GM19438 (cell line): ENCODE data around the gene GZMB.
"Not testable (repeated sequence)": the region's sequence is repeated elsewhere in the genome, so short reads cannot be mapped to it uniquely, and the experiment has no call there.

Source experiments
- ATAC-seq: cut with Tn5 transposase; IDR thresholded peaks from one replicate; pipeline ENCODE4 v1.9.1; 2021; ENCODE audit warnings: low read depth; ENCODE audit not compliant: unreplicated experiment

Gene GZMB

GRCh38 chr14:24632336-24632735, 1.7 kb downstream of the GZMB start:
- no peak for ATAC-seq

- ATAC-seq = no peak
Observed at GRCh38 chr14:24631749-24632335, 2.1 kb downstream of the GZMB start.

- no peak for ATAC-seq
Observed at GRCh38 chr14:24630872-24631477, 3.0 kb downstream of the GZMB start.

- no peak for ATAC-seq
Observed at GRCh38 chr14:24630087-24630871, 3.7 kb downstream of the GZMB start.

GRCh38 chr14:24629521-24629920, 4.5 kb downstream of the GZMB start:
- no peak for ATAC-seq

DNA sequence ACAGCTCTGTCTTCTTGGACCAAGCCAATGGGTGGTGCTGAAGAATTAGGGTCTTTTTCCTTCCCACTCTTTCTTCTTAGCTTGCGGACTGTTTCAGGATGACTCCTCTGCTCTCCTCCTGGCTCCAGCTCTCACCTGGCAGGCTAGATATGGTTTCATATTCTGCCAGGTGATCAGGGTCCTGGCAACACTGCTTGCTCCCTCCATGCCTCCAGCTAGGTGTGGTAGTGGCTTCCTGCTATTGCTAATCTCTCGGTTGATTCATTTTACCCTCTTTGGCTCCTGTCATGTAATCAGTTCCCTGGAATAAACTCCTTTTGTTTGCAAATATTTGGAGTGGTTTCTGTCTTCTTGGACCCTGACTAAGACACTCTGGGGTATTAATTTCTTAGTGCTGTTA, 20.2 kb downstream of the GZMB start:
- ATAC-seq = no peak

GRCh38 chr14:24613241-24613640, 20.7 kb downstream of the GZMB start:
- no peak for ATAC-seq

- no peak for ATAC-seq
Observed at GRCh38 chr14:24612196-24612595, 21.8 kb downstream of the GZMB start.

- ATAC-seq = no peak
Observed at GRCh38 chr14:24609655-24610344, 24.2 kb downstream of the GZMB start, which contains the start of gene GZMH. TSS of gene GZMH (minus strand) at chr14:24609685. CDS start at chr14:24609613, 72 bp downstream.

GRCh38 chr14:24607635-24608514, 26.1 kb downstream of the GZMB start:
- no peak for ATAC-seq

DNA sequence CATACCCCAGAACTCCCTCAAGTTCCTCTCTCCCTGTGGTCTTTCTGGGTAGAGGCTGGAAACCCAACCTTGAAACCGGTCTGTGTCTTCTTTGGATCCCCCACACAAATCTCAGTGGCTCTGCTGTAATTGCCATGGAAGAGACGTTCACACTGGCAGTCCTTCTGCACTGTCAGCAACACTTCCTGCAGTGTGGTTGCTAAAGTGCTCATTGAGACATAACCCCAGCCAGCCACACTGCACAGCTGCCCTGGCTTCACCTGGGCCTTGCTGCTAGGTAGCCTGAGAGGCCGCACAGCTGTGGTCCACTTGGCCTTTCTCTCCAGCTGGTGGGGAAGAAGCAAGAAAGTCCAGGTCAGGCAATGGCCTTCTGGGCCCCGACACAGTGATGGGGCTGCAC, 26.9 kb downstream of the GZMB start:
- ATAC-seq = no peak

- ATAC-seq = no peak
Observed at GRCh38 chr14:24606297-24606696, 27.7 kb downstream of the GZMB start.

GRCh38 chr14:24605435-24606190, 28.4 kb downstream of the GZMB start:
- ATAC-seq = peak; percentile 89

- no peak for ATAC-seq
Observed at GRCh38 chr14:24597403-24597802, 36.6 kb downstream of the GZMB start.

- ATAC-seq = no peak
Observed at GRCh38 chr14:24595073-24595808, 38.7 kb downstream of the GZMB start.

- ATAC-seq = not testable (repeated sequence)
Observed at GRCh38 chr14:24591004-24591403, 43.0 kb downstream of the GZMB start.

DNA sequence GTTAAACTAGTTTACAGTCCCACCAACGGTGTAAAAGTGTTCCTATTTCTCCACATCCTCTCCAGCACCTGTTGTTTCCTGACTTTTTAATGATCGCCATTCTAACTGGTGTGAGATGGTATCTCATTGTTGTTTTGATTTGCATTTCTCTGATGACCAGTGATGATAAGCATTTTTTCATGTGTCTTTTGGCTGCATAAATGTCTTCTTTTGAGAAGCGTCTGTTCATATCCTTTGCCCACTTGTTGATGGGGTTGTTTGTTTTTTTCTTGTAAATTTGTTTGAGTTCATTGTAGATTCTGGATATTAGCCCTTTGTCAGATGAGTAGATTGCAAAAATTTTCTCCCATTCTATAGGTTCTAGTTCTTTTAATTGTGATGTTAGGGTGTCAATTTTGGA, 49.6 kb downstream of the GZMB start:
- ATAC-seq = not testable (repeated sequence)
